Activated CD4-positive, alpha-beta memory T cell treated with anti-CD3 and anti-CD28 coated beads for 36 hours (primary cell): ENCODE measurements around the gene SCARB1. TPM values are rescaled to one million over a fixed set of nuclear protein-coding genes. Genes with fewer than 3 reads are reported as not detected.

Experiments used
- CTCF ChIA-PET: fragments of 350-600 bp; sonication (Branson Sonifier 250); formaldehyde crosslinking; loops from one replicate; lab custom pipeline; 2021; ENCODE audit warnings: antibody characterized with exemption, inconsistent platforms; lab: Charles Lee
- POLR2A ChIA-PET: fragments of 350-600 bp; sonication (Branson Sonifier 250); formaldehyde crosslinking; loops from one replicate; lab custom pipeline; 2021; ENCODE audit warnings: antibody characterized with exemption; lab: Charles Lee
- DNase-seq: peaks from one replicate; pipeline ENCODE4 v3.0.0-alpha.2; 2020
- H3K27ac Mint-ChIP-seq: one replicate; pipeline ENCODE4 v1.8.0; 2021; ENCODE audit warnings: mixed read lengths
- H3K27me3 Mint-ChIP-seq: one replicate; pipeline ENCODE4 v1.8.0; 2021; ENCODE audit warnings: mixed read lengths
- H3K36me3 Mint-ChIP-seq: one replicate; pipeline ENCODE4 v1.8.0; 2021; ENCODE audit warnings: mixed read lengths
- H3K4me1 Mint-ChIP-seq: one replicate; pipeline ENCODE4 v1.8.0; 2021; ENCODE audit warnings: low read depth, mixed read lengths
- H3K4me3 Mint-ChIP-seq: one replicate; pipeline ENCODE4 v1.8.0; 2021; ENCODE audit warnings: mild to moderate bottlenecking, mixed read lengths
- H3K9me3 Mint-ChIP-seq: one replicate; pipeline ENCODE4 v1.8.0; 2021; ENCODE audit warnings: mixed read lengths
- intact Hi-C: fragments of 100-400 bp; cut with micrococcal nuclease; formaldehyde crosslinking; loops from one replicate; pipeline ENCODE4 v1.15.1; 2023
- total RNA-seq, 2 experiments: library from RNA; stranded (reverse); gene quantifications; one replicate each; pipeline ENCODE4 v1.2.3, GENCODE V29; 2021

Gene SCARB1
- total RNA-seq, 2 experiments from 2014 or later: 11.4 to 12.8 TPM

GRCh38 chr12:124779161-124780141 lies 84.2 kb downstream of the SCARB1 start:
- CTCF ChIA-PET: no interaction called here
- H3K9me3 Mint-ChIP-seq: peaks cover 4% of the 10 kb centered on the region
- no peak overlapping the region for H3K4me3 Mint-ChIP-seq
- intact Hi-C loops: loop anchor here (10.0 kb wide), 4 partner anchors 455 to 1995 kb away; partner anchors contain the start of gene ATP6V0A2
- peaks cover 23% of the 10 kb centered on the region for H3K4me1 Mint-ChIP-seq
- no peak for DNase-seq
- POLR2A ChIA-PET: no interaction called here
- H3K27ac Mint-ChIP-seq: no peak overlapping the region
- H3K27me3 Mint-ChIP-seq: peaks cover 6% of the 10 kb centered on the region
- H3K36me3 Mint-ChIP-seq: no peaks in the 10 kb centered on the region

GRCh38 chr12:124778411-124778810 lies 85.3 kb downstream of the SCARB1 start:
- intact Hi-C loops: loop anchor here (10.0 kb wide), 4 partner anchors 454 to 1996 kb away; partner anchors contain the start of gene ATP6V0A2
- H3K9me3 Mint-ChIP-seq: peaks cover 4% of the 10 kb centered on the region
- peaks cover 33% of the 10 kb centered on the region for H3K4me1 Mint-ChIP-seq
- ChIA-PET CTCF (no interaction called here), POLR2A (no interaction called here)
- no peaks in the 10 kb centered on the region for H3K36me3 Mint-ChIP-seq
- no peak overlapping the region for H3K4me3 Mint-ChIP-seq
- peak; percentile 72 for DNase-seq
- peaks cover 8% of the 10 kb centered on the region for H3K27me3 Mint-ChIP-seq
- no peak overlapping the region for H3K27ac Mint-ChIP-seq

GRCh38 chr12:124777399-124778372 lies 86.0 kb downstream of the SCARB1 start:
- POLR2A ChIA-PET: no interaction called here
- no peaks in the 10 kb centered on the region for H3K36me3 Mint-ChIP-seq
- H3K27ac Mint-ChIP-seq: no peak overlapping the region
- no peak for DNase-seq
- H3K27me3 Mint-ChIP-seq: peaks cover 10% of the 10 kb centered on the region
- H3K4me3 Mint-ChIP-seq: no peak overlapping the region
- intact Hi-C loops: loop anchor here (10.0 kb wide), 4 partner anchors 453 to 1997 kb away; partner anchors contain the start of gene ATP6V0A2
- peaks cover 4% of the 10 kb centered on the region for H3K9me3 Mint-ChIP-seq
- CTCF ChIA-PET: no interaction called here
- H3K4me1 Mint-ChIP-seq: peaks cover 38% of the 10 kb centered on the region

- Mint-ChIP-seq H3K4me3 (no peak overlapping the region), H3K9me3 (peaks cover 4% of the 10 kb centered on the region), H3K27ac (no peak overlapping the region), H3K4me1 (peaks cover 45% of the 10 kb centered on the region), H3K36me3 (no peaks in the 10 kb centered on the region), H3K27me3 (peaks cover 22% of the 10 kb centered on the region)
- POLR2A ChIA-PET: no interaction called here
- intact Hi-C loops: loop anchor here (10.0 kb wide), 4 partner anchors 451 to 1999 kb away; partner anchors contain the start of gene ATP6V0A2
- no peak for DNase-seq
- CTCF ChIA-PET: interaction anchor here (1.7 kb wide), 1 partner anchor 130 kb away, joined by 4 read pairs; no protein-coding TSS in a partner anchor
Measured at GRCh38 chr12:124776125-124776513, 87.5 kb downstream of the SCARB1 start.

- Mint-ChIP-seq H3K27me3 (peaks cover 26% of the 10 kb centered on the region), H3K4me1 (peaks cover 45% of the 10 kb centered on the region), H3K9me3 (peaks cover 4% of the 10 kb centered on the region), H3K36me3 (no peaks in the 10 kb centered on the region), H3K4me3 (peak overlapping the region; percentile 23), H3K27ac (peak overlapping the region; percentile 91)
- peak; percentile 94 for DNase-seq
- POLR2A ChIA-PET: interaction anchor here (0.5 to 1.5 kb wide), 10 partner anchors 12 to 308 kb away, joined by 3 to 8 read pairs (median 4); partner anchors contain the start of gene NCOR2
- CTCF ChIA-PET: interaction anchor here (0.6 to 1.7 kb wide), 9 partner anchors 10 to 742 kb away, joined by 3 to 9 read pairs (median 4); no protein-coding TSS in a partner anchor
- intact Hi-C loops: loop anchor here (1.0 to 10.0 kb wide), 15 partner anchors 13 to 2000 kb away; partner anchors contain the start of genes ATP6V0A2 and SCARB1
Measured at GRCh38 chr12:124774462-124775167, 89.0 kb downstream of the SCARB1 start.

GRCh38 chr12:124774054-124774461 lies 89.6 kb downstream of the SCARB1 start:
- CTCF ChIA-PET: interaction anchor here (0.6 to 1.7 kb wide), 9 partner anchors 11 to 741 kb away, joined by 3 to 9 read pairs (median 4); no protein-coding TSS in a partner anchor
- peak; percentile 60 for DNase-seq
- Mint-ChIP-seq H3K27me3 (peaks cover 24% of the 10 kb centered on the region), H3K9me3 (peaks cover 4% of the 10 kb centered on the region), H3K36me3 (no peaks in the 10 kb centered on the region), H3K4me1 (peaks cover 44% of the 10 kb centered on the region), H3K4me3 (peak overlapping the region; percentile 29), H3K27ac (peak overlapping the region; percentile 91)
- intact Hi-C loops: loop anchor here (1.0 to 10.0 kb wide), 14 partner anchors 13 to 2001 kb away; partner anchors contain the start of genes ATP6V0A2 and SCARB1
- POLR2A ChIA-PET: interaction anchor here (0.5 to 1.5 kb wide), 10 partner anchors 11 to 308 kb away, joined by 3 to 8 read pairs (median 4); partner anchors contain the start of gene NCOR2

GRCh38 chr12:124772289-124773170 lies 91.1 kb downstream of the SCARB1 start:
- H3K9me3 Mint-ChIP-seq: peaks cover 4% of the 10 kb centered on the region
- H3K27ac Mint-ChIP-seq: no peak overlapping the region
- peaks cover 23% of the 10 kb centered on the region for H3K27me3 Mint-ChIP-seq
- no peaks in the 10 kb centered on the region for H3K36me3 Mint-ChIP-seq
- no peak for DNase-seq
- intact Hi-C loops: loop anchor here (5.0 to 10.0 kb wide), 5 partner anchors 225 to 2002 kb away; partner anchors contain the start of gene ATP6V0A2
- POLR2A ChIA-PET: no interaction called here
- CTCF ChIA-PET: interaction anchor here (0.7 to 3.3 kb wide), 24 partner anchors 10 to 803 kb away, joined by 3 to 27 read pairs (median 4); no protein-coding TSS in a partner anchor
- H3K4me3 Mint-ChIP-seq: no peak overlapping the region
- peaks cover 40% of the 10 kb centered on the region for H3K4me1 Mint-ChIP-seq

- H3K36me3 Mint-ChIP-seq: no peaks in the 10 kb centered on the region
- DNase-seq: peak; percentile 86
- peaks cover 45% of the 10 kb centered on the region for H3K4me1 Mint-ChIP-seq
- POLR2A ChIA-PET: no interaction called here
- CTCF ChIA-PET: interaction anchor here (0.8 to 3.3 kb wide), 25 partner anchors 9 to 803 kb away, joined by 3 to 27 read pairs (median 4); no protein-coding TSS in a partner anchor
- intact Hi-C loops: loop anchor here (1.0 to 10.0 kb wide), 6 partner anchors 224 to 2003 kb away; partner anchors contain the start of gene ATP6V0A2
- no peak overlapping the region for H3K27ac Mint-ChIP-seq
- H3K27me3 Mint-ChIP-seq: peaks cover 23% of the 10 kb centered on the region
- peaks cover 4% of the 10 kb centered on the region for H3K9me3 Mint-ChIP-seq
- no peak overlapping the region for H3K4me3 Mint-ChIP-seq
Measured at GRCh38 chr12:124771462-124772288, 92.0 kb downstream of the SCARB1 start.

GRCh38 chr12:124770728-124771127 lies 92.9 kb downstream of the SCARB1 start:
- no peak overlapping the region for H3K27ac Mint-ChIP-seq
- H3K27me3 Mint-ChIP-seq: peaks cover 23% of the 10 kb centered on the region
- DNase-seq: no peak
- ChIA-PET CTCF (interaction anchor here (0.8 to 3.3 kb wide), 11 partner anchors 9 to 733 kb away, joined by 3 to 27 read pairs (median 5); no protein-coding TSS in a partner anchor), POLR2A (no interaction called here)
- peaks cover 39% of the 10 kb centered on the region for H3K4me1 Mint-ChIP-seq
- H3K9me3 Mint-ChIP-seq: peaks cover 4% of the 10 kb centered on the region
- intact Hi-C loops: loop anchor here (1.0 to 10.0 kb wide), 6 partner anchors 223 to 2004 kb away; partner anchors contain the start of gene ATP6V0A2
- no peak overlapping the region for H3K4me3 Mint-ChIP-seq
- no peaks in the 10 kb centered on the region for H3K36me3 Mint-ChIP-seq
